Parathyroid adenoma (tissue), 2 donors: Measurements from ENCODE around the gene LRBA.
A peak's percentile ranks its signal among the peaks of the same experiment; 100 is the strongest.
"Not testable (repeated sequence)": the region's sequence is repeated elsewhere in the genome, so short reads cannot be mapped to it uniquely, and the experiment has no call there.

Source experiments
- H2AFZ ChIP-seq: fragments of 300-600 bp; sonication (generic); one replicate; pipeline ENCODE4 v1.7.0; 2017; ENCODE audit warnings: antibody characterized with exemption, mild to moderate bottlenecking
- H3K27ac ChIP-seq: fragments of 300-600 bp; sonication (generic); one replicate; pipeline ENCODE4 v1.7.0; 2017
- H3K27me3 ChIP-seq: fragments of 300-600 bp; sonication (generic); one replicate; pipeline ENCODE4 v1.7.0; 2017; ENCODE audit warnings: low read length; ENCODE audit not compliant: control insufficient read depth, insufficient read depth
- H3K36me3 ChIP-seq: fragments of 300-600 bp; sonication (generic); one replicate; pipeline ENCODE4 v1.7.0; 2017; ENCODE audit warnings: low read length; ENCODE audit not compliant: control insufficient read depth, insufficient read depth
- H3K4me1 ChIP-seq: fragments of 300-600 bp; sonication (generic); one replicate; pipeline ENCODE4 v1.7.0; 2017; ENCODE audit warnings: control low read depth
- H3K4me2 ChIP-seq: fragments of 300-600 bp; sonication (generic); one replicate; pipeline ENCODE4 v1.7.0; 2017; ENCODE audit warnings: low read length
- H3K4me3 ChIP-seq: fragments of 300-600 bp; sonication (generic); one replicate; pipeline ENCODE4 v1.7.0; 2017; ENCODE audit warnings: low read depth, low read length
- H3K79me2 ChIP-seq: fragments of 300-600 bp; sonication (generic); one replicate; pipeline ENCODE4 v1.7.0; 2017; ENCODE audit warnings: control low read depth
- H3K9ac ChIP-seq: fragments of 300-600 bp; sonication (generic); one replicate; pipeline ENCODE4 v1.7.0; 2017; ENCODE audit warnings: mild to moderate bottlenecking
- H3K9me3 ChIP-seq: fragments of 300-600 bp; sonication (generic); one replicate; pipeline ENCODE4 v1.7.0; 2017; ENCODE audit warnings: low read length; ENCODE audit not compliant: control insufficient read depth
- CTCF ChIP-seq: fragments of 300-600 bp; sonication (generic); IDR thresholded peaks from one replicate; pipeline ENCODE4 v1.7.0; 2017; ENCODE audit warnings: antibody characterized with exemption, mild to moderate bottlenecking
- donor health status: primary hyperparathyroidism.

LRBA gene

GRCh38 chr4:151014521-151015458 lies at the start of gene LRBA:
Gene LRBA, minus strand, starts transcription at chr4:151015284. Its CDS starts 642 bp downstream, at chr4:151014642.
- Histone ChIP-seq H3K9me3 (no peaks in the 10 kb centered on the region), H3K36me3 (no peaks in the 10 kb centered on the region), H3K4me3 (peak within 1 kb of the TSS; percentile 94), H3K79me2 (no peaks in the 10 kb centered on the region), H3K9ac (peak within 1 kb of the TSS; percentile 72), H3K27ac (peak within 1 kb of the TSS; percentile 92), H3K27me3 (no peaks in the 10 kb centered on the region), H3K4me2 (peak within 1 kb of the TSS; percentile 97), H2AFZ (peak within 1 kb of the TSS; percentile 95), H3K4me1 (no peaks in the 10 kb centered on the region)
- no peak for TF ChIP-seq CTCF

GRCh38 chr4:151063143-151063542 lies 48.1 kb upstream of the LRBA start:
- not testable (repeated sequence) for H3K9ac ChIP-seq, H3K79me2 ChIP-seq, H3K4me2 ChIP-seq, H3K4me3 ChIP-seq, H3K9me3 ChIP-seq, H3K27me3 ChIP-seq, H3K36me3 ChIP-seq, H3K27ac ChIP-seq, H2AFZ ChIP-seq, H3K4me1 ChIP-seq

GRCh38 chr4:151055539-151055938 lies 40.5 kb upstream of the LRBA start:
- no peak overlapping the region for H2AFZ ChIP-seq
- H3K27me3 ChIP-seq: no peaks in the 10 kb centered on the region
- no peak for TF ChIP-seq CTCF
- H3K79me2 ChIP-seq: no peaks in the 10 kb centered on the region
- H3K4me2 ChIP-seq: no peak overlapping the region
- no peak overlapping the region for H3K9ac ChIP-seq
- no peaks in the 10 kb centered on the region for H3K36me3 ChIP-seq
- no peak overlapping the region for H3K27ac ChIP-seq
- no peak overlapping the region for H3K4me3 ChIP-seq
- H3K4me1 ChIP-seq: no peaks in the 10 kb centered on the region
- H3K9me3 ChIP-seq: no peaks in the 10 kb centered on the region

GRCh38 chr4:151052785-151053184 lies 37.7 kb upstream of the LRBA start:
- no peaks in the 10 kb centered on the region for H3K4me1 ChIP-seq

More at GRCh38 chr4:151052785-151053184, 37.7 kb upstream of the LRBA start:
- H3K79me2 ChIP-seq: no peaks in the 10 kb centered on the region
- no peaks in the 10 kb centered on the region for H3K9me3 ChIP-seq
- no peak overlapping the region for H3K9ac ChIP-seq
- H2AFZ ChIP-seq: no peak overlapping the region
- H3K36me3 ChIP-seq: no peaks in the 10 kb centered on the region
- H3K4me2 ChIP-seq: no peak overlapping the region
- TF ChIP-seq CTCF: no peak
- H3K27me3 ChIP-seq: no peaks in the 10 kb centered on the region
- H3K27ac ChIP-seq: no peak overlapping the region
- no peak overlapping the region for H3K4me3 ChIP-seq
